HG03442 (cell line): Measurements from ENCODE around the gene B4GALT3.

Experiments used
- ATAC-seq: cut with Tn5 transposase; IDR thresholded peaks from one replicate; pipeline ENCODE4 v1.9.1; 2021; ENCODE audit warnings: mild to moderate bottlenecking, moderate library complexity; ENCODE audit not compliant: unreplicated experiment

B4GALT3 gene

GRCh38 chr1:161206411-161207140 is 29.3 kb upstream of the B4GALT3 start:
- no peak for ATAC-seq

GRCh38 chr1:161201836-161202712 is 24.8 kb upstream of the B4GALT3 start, which contains the start of gene NDUFS2:
Gene NDUFS2 (plus strand): TSS chr1:161202367. CDS start chr1:161202386, 19 bp downstream.
- ATAC-seq = peak; percentile 94

GRCh38 chr1:161200992-161201835 is 23.9 kb upstream of the B4GALT3 start:
- ATAC-seq = no peak

GRCh38 chr1:161200421-161200991 is 23.2 kb upstream of the B4GALT3 start:
- no peak for ATAC-seq

GRCh38 chr1:161199506-161200139 is 22.3 kb upstream of the B4GALT3 start:
- ATAC-seq = no peak

GRCh38 chr1:161198897-161199431 is 21.7 kb upstream of the B4GALT3 start, which contains the start of gene ADAMTS4:
Gene ADAMTS4 (minus strand): TSS chr1:161199054. CDS start chr1:161198627, 427 bp downstream.
- no peak for ATAC-seq

- no peak for ATAC-seq
These were observed 21.0 kb upstream of the B4GALT3 start for GRCh38 chr1:161198194-161198896.

- no peak for ATAC-seq
These were observed 20.4 kb upstream of the B4GALT3 start for GRCh38 chr1:161197560-161198193.

- no peak for ATAC-seq
These were observed 19.5 kb upstream of the B4GALT3 start for GRCh38 chr1:161196521-161197451.

GRCh38 chr1:161196111-161196510 is 18.8 kb upstream of the B4GALT3 start:
- ATAC-seq = no peak

GRCh38 chr1:161195171-161195570 is 17.9 kb upstream of the B4GALT3 start:
- no peak for ATAC-seq

GRCh38 chr1:161193561-161194235 is 16.4 kb upstream of the B4GALT3 start:
- ATAC-seq = no peak

- ATAC-seq = peak; percentile 72
These were observed 15.5 kb upstream of the B4GALT3 start for GRCh38 chr1:161192476-161193465.

GRCh38 chr1:161191971-161192370 is 14.7 kb upstream of the B4GALT3 start:
- no peak for ATAC-seq

GRCh38 chr1:161190962-161191521 is 13.7 kb upstream of the B4GALT3 start:
- no peak for ATAC-seq

GRCh38 chr1:161189036-161189435 is 11.7 kb upstream of the B4GALT3 start:
- ATAC-seq = no peak
